ENCODE results near the gene CNTNAP2.
"Not testable (repeated sequence)": the region's sequence is repeated elsewhere in the genome, so short reads cannot be mapped to it uniquely, and the experiment has no call there.

The CNTNAP2 gene

DNA sequence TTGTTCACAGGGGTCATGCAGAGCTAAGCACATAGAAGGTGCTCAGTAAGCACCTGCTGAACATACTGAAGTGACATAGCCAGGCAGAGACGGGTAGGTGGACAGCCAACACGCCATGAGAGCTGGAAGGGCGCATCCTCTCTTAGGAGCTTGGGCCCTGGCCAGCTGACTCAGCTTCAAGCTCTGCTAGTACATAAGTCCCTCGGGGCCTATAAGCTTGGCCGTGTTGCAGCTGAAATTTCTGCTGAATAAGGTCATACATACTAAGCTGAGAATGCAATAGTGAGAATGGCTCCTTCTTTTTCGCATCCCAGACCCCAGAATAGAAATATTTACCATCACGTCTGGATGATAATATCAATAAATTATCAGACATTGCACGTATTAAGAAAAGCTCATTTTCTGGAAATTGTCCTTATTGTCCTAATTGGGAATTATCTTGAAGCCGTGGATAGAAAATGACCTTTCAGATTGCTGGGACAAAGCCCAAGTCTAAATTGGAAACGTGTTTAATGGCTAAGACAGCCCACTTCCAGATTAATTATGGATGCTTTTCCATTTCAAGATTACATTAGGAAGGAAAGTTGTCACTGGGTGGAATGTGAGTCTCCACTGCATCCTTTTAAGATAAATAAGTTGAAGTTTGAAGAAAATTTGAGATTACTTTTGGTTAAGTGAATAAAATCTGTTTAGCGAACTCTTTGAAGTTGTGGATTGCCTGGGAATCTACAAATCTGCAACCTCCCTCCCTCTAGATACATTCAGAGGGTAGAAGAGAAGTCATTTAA, 2186.9 kb downstream of the CNTNAP2 start:
- peak in 1 of 2 experiments; percentile 29 for DNase-seq

DNA sequence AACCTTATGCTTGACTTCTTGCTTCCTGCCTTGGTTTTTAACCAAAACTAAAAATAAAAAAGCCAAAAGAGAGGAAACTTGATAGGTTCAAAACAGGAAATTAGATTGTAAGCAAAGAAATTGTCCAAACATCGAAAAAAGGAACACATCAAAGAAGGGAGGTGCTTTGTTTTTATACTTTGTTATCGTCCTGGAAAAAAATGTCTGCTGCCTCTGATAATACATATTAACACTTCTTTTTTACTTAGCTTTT, 2187.4 kb downstream of the CNTNAP2 start:
- DNase-seq, result no peak

DNA sequence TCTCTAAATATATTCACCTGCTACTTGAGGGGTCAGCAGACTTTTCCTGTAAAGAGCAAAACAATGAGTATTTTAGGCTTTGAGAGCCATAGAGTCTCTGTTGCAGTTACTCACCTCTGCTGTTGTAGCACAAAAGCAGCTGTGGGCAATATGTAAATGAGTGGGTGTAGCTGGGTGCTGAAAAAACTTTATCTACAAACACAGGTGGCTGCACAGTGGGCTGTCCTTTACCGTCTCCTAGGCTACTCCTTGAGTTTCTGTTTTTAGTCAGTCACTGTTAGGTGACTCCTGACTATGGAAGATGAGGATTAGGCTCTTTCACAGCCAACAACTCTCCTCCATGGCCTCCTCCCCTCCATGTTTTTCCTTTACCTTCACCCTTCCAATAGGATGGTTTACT, 2187.9 kb downstream of the CNTNAP2 start:
- DNase-seq, result peak; percentile 21 to 58

DNA sequence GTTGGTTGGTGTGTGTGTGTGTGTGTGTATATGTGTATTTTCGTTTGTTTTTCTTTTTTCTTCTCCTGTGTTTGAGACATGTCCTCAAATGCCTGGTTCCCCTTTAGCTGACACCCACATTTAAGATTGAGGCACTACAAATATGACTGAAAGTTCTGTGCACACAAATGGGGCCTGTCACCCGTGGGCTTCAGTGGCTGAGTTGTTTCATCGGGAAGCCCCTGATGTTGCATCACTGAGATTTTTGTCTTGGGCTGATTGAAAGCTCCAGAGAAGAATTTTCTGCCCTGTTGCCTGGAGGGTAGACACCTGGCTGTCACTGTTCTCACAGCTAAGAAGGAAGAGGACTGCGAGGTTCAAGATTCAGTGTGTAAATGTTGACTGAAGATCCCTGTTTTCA, 2190.2 kb downstream of the CNTNAP2 start:
- no peak for DNase-seq

DNA sequence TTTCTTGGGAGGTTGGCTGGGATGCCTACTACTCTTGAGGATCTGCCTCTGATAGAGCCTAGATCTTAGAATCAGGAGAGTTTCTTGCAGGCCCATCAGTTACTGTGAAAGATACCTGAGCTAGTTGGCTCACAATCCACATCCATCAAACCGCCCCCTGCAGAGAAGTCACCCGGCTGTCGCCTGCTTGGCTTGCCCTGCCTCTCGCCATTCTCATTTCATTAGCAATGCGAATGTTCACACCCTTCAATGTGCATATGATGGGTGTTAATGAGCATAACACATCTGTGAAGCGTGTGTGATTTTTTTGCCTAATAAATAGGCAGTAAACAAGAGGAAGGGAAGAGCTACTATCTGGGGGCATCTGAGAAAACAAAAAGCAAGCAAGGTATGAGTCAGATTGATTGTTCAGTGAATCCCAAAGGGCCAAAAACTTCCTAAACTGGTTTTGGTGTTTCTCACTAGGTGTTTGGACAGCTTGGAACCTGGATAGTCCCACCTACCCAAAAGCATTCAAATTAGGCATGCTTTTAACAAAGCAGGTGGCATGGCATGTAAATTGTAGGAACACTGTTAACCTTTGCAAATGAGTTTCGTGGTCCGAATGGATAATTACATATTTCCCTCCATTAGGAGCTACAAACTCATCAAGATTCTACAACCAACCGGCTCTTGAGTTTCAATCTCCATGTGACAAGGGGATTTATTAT, 2201.7 kb downstream of the CNTNAP2 start:
- DNase-seq, result peak; percentile 45 to 48

DNA sequence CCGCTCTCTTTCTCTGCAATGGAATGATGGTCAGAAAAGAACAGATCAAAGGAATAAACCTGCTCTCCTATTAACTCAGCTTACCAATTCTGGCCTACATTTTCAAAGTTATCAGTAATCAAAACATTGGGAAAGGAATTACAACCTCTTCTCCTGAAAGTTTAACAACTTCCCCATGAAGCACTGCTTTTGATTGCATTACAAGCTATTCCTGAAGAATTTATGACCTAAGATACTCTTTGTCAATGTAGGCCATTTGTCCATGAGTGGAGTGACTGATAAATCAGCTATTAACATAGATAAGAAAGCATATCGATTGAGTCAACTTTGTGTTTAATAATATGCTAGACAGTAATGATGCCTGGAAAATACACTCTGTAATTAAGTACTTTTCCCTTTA, 2202.2 kb downstream of the CNTNAP2 start:
- no peak for DNase-seq

DNA sequence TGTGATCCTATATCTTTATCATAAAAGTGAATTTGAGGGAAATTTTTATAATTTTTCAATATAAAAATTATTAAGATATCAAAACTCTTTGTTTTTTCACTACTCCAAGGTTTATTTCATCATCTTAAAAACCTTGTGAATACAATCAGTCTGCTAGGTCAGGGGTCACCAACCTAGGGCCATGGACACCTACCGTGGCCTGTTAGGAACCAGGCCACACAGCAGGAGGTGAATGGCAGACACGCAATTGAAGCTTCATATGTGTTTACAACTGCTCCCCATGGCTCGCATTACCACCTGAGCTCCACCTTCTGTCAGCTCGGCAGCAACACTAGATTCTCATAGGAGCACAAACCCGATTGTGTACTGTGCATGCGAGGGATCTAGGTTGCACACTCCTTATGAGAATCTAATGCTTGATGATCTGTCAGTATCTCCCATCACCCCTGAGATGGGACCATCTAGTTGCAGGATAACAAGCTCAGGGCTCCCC, 2202.8 kb downstream of the CNTNAP2 start:
- DNase-seq, result no peak

DNA sequence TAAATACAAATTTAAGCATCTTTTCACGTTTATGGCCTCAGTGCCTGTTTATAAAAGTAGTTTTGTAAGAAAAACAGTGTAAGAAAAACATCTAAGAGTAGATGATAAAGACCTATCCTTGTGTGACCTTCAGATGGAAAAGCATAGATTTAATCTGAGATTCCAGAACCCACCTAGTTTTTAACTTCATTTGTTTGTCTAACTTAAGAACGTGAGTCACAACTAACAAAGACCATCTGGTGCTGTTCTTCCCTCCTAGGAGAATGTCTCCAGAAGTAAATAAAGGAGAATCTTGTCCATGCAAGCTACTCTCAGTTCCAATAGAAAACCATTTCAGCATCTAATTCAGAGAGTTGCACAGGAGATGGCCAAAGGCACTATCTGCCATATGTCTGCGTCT, 2208.6 kb downstream of the CNTNAP2 start:
- DNase-seq, result no peak

DNA sequence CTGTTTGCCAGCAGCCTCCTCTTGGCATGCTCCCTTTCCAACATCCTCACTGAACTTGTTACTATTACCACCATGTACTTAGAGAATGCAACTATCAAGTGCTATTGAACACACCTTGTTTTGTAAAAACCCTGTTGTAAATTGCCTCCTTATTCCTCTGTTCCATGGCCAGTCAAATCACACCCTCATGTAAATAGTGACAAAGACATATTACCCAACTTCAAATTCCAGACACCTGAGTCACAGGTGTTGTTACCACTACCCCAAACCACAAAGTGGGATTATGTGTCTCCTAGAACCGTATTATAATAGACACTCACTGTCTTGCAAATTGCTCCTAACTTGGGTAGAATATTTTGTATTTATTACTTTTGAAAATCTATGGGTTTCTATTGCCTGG, 2210.8 kb downstream of the CNTNAP2 start:
- DNase-seq, result no peak

DNA sequence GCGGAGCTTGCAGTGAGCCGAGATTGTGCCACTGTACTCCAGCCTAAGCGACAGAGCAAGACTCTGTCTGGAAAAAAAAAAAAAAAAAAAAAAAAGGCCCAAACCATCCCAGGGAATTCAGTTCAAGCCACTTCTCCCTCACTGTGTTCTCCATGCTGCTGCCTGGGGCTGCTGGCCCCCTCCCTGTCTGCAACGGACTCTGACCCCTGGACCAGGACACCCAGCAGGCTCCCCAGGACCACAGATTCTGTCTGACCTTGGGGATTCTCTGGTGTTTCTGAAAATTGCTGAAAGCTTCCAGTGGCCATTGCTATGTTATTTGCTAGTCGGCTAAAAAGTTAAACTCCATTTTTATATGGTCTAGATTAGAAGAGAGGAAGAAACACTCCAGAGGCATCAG, 2212.3 kb downstream of the CNTNAP2 start:
- DNase-seq, result no peak

DNA sequence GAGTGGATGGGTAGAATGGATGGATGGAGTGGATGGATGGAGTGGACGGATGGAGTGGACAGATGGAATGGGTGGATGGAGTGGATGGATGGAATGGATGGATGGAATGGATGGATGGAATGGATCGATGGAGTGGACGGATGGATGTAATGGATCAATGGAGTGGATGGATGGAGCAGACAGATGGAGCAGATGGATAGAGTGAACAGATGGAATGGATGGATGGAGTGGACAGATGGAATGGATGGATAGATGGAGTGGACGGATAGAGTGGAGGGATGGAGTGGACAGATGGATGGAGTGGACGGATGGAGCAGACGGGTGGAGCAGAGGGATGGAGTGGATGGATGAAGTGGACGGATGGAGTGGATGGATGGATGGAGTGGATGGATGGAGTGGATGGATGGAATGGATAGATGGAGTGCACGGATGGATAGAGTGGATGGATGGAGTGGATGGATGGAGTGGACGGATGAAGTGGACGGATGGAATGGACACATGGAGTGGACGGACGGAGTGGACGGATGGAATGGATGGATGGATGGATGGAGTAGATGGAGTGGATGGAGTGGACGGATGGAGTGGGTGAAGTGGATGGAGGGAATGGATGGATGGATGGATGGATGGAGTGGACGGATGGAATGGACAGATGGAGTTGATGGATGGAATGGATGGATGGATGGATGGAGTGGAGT, 2213.7 kb downstream of the CNTNAP2 start:
- DNase-seq, result no peak

DNA sequence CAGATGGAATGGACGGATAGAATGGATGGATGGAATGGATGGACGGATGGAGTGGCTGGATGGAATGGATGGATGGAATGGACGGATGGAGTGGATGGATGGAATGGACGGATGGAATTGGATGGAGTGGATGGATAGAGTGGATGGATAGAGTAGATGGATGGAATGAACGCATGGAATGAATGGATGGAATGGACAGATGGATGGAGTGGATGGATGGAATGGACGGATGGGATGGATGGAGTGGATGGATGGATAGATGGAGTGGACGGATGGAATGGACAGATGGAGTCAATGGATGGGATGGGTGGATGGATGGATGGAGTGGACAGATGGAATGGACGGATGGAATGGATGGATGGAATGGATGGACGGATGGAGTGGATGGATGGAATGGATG, 2214.2 kb downstream of the CNTNAP2 start:
- DNase-seq, result no peak

DNA sequence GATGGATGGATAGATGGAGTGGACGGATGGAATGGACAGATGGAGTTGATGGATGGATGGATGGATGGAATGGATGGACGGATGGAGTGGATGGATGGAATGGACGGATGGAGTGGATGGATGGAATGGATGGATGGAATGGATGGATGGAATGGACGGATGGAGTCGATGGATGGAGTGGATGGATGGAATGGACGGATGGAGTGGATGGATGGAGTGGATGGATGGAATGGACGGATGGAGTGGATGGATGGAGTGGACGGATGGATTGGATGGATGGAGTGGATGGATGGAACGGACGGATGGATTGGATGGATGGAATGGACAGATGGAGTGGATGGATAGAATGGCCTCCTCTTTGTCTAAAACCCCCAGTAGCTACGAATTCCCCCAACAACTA, 2214.9 kb downstream of the CNTNAP2 start:
- DNase-seq, result not testable (repeated sequence)

DNA sequence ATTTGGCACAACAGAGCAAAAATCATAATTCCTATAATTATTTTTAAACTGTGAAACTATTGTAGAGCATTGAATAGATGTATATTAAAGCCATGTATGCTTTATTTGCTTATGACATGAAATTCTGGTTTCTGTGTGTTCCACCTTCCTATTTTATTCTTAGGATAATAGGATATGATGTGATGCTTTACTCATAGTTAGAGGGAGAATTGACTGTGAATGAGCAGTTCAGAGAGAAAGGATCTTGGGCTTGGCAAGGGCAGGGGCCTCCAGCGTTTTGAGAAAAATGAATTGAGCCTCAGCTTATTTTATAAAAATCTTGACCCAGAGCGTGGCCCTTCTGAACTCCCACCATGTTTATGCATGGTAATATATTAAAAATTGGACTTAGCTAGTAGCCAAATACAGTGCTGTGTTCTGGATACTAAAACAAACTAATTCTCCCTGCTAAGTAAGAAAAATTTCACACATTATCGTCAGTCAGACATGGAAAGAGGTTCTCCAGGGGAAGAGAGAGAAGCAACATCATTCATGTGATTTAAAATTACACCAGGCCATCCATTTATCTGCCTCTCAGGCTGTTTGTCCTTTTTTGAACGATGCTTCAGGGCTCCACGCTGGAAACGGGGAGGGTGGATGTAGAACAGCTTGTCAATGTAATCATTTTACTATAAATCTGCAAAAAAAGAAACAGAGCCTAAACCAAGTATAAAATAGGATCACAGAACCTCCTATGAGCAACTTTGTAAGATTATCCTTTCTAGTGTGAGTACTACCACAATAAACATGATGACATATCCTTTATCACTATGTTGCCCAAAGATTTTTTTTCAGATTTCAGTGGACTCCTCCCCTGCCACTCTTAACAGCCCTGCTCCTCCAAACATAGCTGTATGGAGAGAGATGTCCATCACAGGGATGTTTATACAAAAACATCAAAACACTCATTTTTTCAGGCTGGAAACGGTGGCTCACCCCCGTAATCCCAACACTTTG, 2215.9 kb downstream of the CNTNAP2 start:
- no peak for DNase-seq

DNA sequence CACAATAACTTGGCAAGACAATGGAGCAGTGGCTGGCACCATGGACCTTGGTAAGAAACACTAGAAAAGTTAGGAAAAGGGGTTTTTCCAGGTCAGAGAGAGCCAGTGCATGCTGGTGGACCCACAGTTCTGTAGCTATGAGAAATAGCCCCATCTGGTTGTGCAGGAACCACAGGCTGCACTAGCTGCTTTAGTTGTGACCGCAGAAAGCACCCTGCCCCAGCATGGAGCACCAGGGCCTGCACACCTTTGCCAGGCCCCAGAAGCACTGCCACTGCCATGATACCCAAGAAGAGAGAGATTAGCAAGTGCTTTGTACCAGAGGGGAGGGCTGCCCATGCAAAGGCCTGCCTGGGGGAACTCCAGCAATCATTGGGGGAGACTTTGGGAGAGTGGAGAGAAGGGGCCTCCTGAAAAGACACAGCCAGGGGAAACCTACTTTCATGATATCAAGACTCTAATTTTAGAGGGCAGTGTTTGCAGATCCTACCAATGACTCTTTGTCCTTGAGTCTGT, 2217.9 kb downstream of the CNTNAP2 start:
- DNase-seq, result no peak

DNA sequence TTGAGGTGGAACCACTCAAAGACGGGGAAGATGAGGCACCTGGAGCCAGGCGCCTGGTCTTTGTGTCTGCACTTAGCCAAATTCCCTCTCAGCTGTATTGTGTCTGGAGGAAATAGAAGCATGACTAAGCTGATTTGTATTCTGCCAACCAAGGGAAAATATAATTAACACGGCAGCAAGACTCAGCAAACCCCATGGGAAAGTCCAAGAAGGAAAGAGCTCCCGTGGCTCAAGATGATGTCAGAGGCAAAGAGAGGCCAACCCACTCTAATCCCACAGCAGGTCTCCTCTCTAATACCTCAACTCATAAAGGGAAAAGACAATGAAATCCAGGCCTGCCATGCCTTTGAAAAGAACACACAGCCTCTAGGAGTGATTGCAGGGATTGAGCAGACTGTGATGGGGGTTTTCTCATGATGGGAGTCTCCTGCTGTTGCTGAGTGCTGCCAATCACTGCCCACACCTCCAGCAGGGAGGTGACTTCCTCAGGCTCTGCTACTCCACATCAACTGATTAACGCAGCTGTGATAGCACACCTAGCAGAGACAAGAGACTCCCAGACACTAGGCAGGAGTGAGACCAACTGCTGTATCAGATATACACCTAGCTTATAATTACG, 2218.5 kb downstream of the CNTNAP2 start:
- no peak for DNase-seq

DNA sequence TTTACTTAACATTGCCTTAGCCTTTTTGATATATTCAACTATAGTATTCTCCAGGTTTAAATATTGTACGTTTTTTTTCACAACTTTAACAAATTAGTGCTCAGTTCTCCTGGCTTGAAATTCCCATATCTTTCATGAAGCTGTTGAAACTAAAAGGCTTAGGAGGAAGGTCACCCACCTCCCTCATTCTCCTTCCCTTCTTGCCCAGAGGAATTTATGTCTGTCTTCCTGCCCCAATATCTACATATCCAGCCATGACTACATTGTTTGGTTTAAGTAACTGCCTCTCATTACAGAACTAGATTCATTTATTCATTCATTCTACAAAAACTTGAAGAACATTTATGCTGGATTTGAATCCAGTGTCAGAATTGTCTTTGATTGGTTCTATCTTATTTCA, 2219.2 kb downstream of the CNTNAP2 start:
- DNase-seq, result no peak

DNA sequence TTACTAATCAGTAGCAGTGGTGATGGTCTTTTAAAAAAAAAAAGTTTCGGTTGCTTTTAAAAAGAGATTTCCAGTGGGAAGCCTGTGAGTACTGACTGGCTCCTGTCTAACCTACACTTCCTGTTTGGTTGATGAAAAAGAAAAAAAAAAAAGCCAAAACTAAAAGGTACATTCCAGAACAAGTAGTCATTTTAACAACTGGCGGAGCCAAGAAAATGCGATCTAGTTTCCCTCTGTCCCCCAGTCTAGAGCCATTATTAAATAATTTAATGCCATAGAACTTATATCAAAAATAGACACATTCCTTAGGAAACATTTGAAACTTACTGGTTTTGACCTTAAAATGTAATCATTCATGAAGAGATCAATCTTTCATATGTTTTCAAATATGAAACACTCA, 2219.8 kb downstream of the CNTNAP2 start:
- no peak for DNase-seq

DNA sequence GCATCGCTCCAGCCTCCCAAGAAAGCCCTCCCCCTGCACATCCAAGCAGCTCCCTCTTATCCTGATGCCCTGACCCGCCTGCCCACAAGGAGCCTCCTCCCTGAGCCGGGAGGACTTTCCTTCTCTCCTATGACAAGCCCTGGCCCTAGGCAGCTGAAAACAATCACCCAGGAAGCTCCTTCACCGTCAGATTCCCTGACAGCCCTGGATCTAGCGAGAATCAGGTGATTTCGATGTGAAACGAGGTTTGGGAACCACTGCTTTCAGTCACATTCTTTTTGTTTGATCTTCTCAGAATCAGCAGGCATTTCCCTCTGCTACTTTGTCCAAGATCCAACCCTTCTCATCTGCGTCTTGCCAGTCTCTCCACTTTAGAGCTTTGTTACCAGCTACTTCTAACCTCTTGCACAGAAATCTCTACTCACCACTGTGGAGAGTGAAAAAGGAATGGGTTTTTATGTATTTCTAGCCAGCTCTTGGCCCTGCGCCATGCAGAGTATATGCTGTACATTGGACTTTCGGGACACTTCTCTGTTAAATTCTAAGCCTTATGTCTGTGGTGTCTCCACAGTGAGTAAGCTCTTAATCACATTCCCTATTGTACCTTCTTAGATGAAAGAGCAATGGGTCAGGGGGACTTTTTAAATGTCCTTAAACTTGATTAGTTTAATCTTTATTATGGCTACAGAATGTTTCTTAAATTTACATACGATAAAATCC, 2220.8 kb downstream of the CNTNAP2 start:
- DNase-seq, result no peak

DNA sequence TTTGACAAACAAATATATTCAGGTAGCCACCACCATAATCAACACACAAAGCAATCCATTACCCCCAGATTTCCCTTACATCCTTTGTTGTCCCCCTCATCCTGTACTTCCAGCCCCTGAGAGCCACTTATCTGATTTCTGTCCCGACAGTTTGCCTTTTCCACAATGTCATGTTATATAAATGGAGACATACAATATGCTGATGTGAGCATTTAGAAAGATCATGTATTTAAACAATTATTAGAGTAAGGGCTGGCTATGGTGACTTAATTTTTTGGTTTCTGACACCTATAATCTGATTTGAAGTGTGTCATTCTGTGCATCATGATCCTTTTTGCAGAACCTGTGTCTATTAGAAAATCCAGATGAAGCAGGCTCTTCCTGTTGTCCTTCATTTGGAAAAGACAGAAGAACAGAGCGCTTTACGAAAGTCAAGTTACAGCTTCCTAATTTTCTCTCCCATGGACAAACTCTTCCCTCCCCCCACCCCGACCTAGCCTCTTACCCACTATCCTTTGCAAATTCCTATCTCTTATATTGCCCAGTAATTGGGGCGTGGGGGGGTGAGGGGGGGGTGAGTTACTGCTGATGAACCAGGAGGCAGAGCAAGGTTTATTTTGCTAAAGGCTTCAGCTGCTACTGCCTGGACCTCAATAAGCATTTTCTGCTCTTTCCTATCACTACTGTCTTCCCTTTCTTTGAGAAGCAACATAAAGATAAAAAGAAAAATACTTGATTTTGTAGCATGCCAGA, 2221.6 kb downstream of the CNTNAP2 start:
- no peak for DNase-seq
